ENCODE results near the gene MEDAG.

DNA sequence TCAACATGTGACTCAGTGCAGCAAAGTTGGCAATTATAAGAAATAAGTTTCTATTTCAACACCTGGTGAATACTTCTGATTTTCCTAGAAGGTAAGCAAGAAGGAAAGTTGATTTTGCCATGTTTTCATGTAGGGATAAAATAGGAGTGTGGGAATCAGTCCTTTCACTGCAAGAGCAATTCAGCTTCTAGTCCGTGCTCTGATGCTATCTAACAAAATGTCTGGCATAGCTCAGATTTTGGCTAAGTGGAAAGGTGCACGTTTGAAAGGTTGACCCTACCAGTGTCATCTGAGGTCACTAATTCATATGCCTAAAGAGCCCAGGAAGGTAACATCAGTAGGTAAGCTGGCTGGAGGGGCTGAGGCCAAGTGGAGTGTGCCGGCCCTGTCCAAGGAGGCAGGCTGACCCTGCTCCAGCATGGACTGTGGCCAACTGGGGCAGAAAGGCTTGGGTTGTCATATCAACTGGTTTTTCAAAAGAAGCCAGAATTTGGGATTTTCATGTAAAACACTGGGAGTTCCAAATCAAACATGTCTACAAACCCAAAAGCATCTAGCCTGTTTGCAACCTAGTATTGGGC is 38.9 kb upstream of the MEDAG start:
- TF ChIP-seq CTCF (IDR thresholded peaks at IDR 0.05) (no peak), POLR2A (IDR thresholded peaks at IDR 0.05) (no peak)

Data from right lobe of liver (tissue), 4 donors.